Panc1 (cell line): ENCODE results near the gene MGAT5. TPM values are rescaled to one million over a fixed set of nuclear protein-coding genes. Genes with fewer than 3 reads are reported as not detected.

Experiments
- ATAC-seq: fragments of 200-7000 bp; cut with Tn5 transposase; 2 replicates; pipeline ENCODE4 v1.9.1; 2020; ENCODE audit warnings: mild to moderate bottlenecking, moderate library complexity
- BruUV-seq: library from RNA; stranded (reverse); fragments of 400-500 nt; replicated peaks from 2 replicates; lab custom pipeline; 2021; lab: Mats Ljungman, UMichigan
- CTCF ChIA-PET: fragments of 300-600 bp; sonication (Branson Sonifier 250); formaldehyde crosslinking; loops from one replicate; lab custom pipeline; 2022; ENCODE audit warnings: antibody characterized with exemption; lab: Charles Lee
- POLR2A ChIA-PET: fragments of 300-600 bp; sonication (Branson Sonifier 250); formaldehyde crosslinking; loops from one replicate; lab custom pipeline; 2022; ENCODE audit warnings: antibody characterized with exemption; lab: Charles Lee
- DNase-seq: peaks from one replicate; pipeline ENCODE4 v3.0.0-alpha.2; 2010; ENCODE audit warnings: low read depth, low spot score
- H3K27ac ChIP-seq: 2 replicates; pipeline ENCODE4 v1.5.1; 2011; ENCODE audit warnings: mild to moderate bottlenecking, low read length, inconsistent platforms
- H3K27me3 ChIP-seq: fragments of 200-500 bp; sonication (Bioruptor generic); 2 replicates; pipeline ENCODE4 v1.6.0; 2014; ENCODE audit warnings: low read length, inconsistent platforms; ENCODE audit not compliant: control insufficient read depth, insufficient read depth
- H3K36me3 ChIP-seq: fragments of 200-500 bp; sonication (Bioruptor generic); 2 replicates; pipeline ENCODE4 v1.5.1; 2014; ENCODE audit warnings: inconsistent platforms, mild to moderate bottlenecking, low read length, moderate library complexity; ENCODE audit not compliant: control insufficient read depth, insufficient read depth
- H3K4me1 ChIP-seq: 2 replicates; pipeline ENCODE4 v1.5.1; 2011; ENCODE audit warnings: inconsistent platforms, mild to moderate bottlenecking, low read length, moderate library complexity; ENCODE audit not compliant: control insufficient read depth, insufficient read depth
- H3K4me3 ChIP-seq, 2 experiments: 2 replicates each; pipeline ENCODE4 v1.5.1; 2011 to 2012; ENCODE audit warnings: low read depth in 2 of 2, low read length in 2 of 2, mild to moderate bottlenecking in 2 of 2, inconsistent platforms in 1 of 2, moderate library complexity in 1 of 2
- H3K9me3 ChIP-seq: fragments of 200-500 bp; sonication (Bioruptor generic); 2 replicates; pipeline ENCODE4 v1.5.1; 2014; ENCODE audit warnings: low read depth, mild to moderate bottlenecking, inconsistent platforms, low read length, moderate library complexity; ENCODE audit not compliant: control insufficient read depth, insufficient read depth
- POLR2AphosphoS5 ChIP-seq: IDR thresholded peaks from 2 replicates; pipeline ENCODE4 v1.6.1; 2012; ENCODE audit warnings: mild to moderate bottlenecking, low read depth, low read length, moderate library complexity
- SIN3A ChIP-seq: IDR thresholded peaks from 2 replicates; pipeline ENCODE4 v1.6.1; 2012; ENCODE audit warnings: low read depth, mild to moderate bottlenecking, low read length, moderate library complexity, borderline replicate concordance; ENCODE audit not compliant: insufficient read depth
- TCF7L2 ChIP-seq: IDR thresholded peaks from 2 replicates; pipeline ENCODE4 v1.6.1; 2011; ENCODE audit warnings: mild to moderate bottlenecking, low read depth, low read length, inconsistent platforms
- in situ Hi-C: cut with HindIII; loops from 2 replicates; pipeline ENCODE4 v1.10.0; 2016; ENCODE audit warnings: low sequenced_read_pairs, low pct_unique_long_range_greater_than_20kb
- intact Hi-C: fragments of 100-400 bp; cut with micrococcal nuclease; formaldehyde crosslinking; loops from one replicate; pipeline ENCODE4 v1.10.0; 2022; ENCODE audit not compliant: unreplicated experiment
- total RNA-seq: library from RNA; stranded (reverse); gene quantifications from one replicate; pipeline ENCODE4 v1.2.1, GENCODE V29; 2021; ENCODE audit not compliant: unreplicated experiment
- TF ChIP-seq, protein P1 (sequence below), 2 experiments: IDR thresholded peaks; 2 replicates each; pipeline ENCODE4 v1.6.1; 2011 to 2012; ENCODE audit warnings: low read depth in 2 of 2, control low read depth in 1 of 2, low read length in 1 of 2, mild to moderate bottlenecking in 1 of 2, moderate library complexity in 1 of 2; ENCODE audit not compliant: insufficient read depth in 1 of 2
- TF ChIP-seq, protein P2 (sequence below): fragments of 450-650 bp; IDR thresholded peaks from 2 replicates; pipeline ENCODE4 v1.5.1; 2017; ENCODE audit warnings: mild to moderate bottlenecking

The MGAT5 gene
- total RNA-seq, 1 experiment from 2014 or later = 22.1 TPM

DNA sequence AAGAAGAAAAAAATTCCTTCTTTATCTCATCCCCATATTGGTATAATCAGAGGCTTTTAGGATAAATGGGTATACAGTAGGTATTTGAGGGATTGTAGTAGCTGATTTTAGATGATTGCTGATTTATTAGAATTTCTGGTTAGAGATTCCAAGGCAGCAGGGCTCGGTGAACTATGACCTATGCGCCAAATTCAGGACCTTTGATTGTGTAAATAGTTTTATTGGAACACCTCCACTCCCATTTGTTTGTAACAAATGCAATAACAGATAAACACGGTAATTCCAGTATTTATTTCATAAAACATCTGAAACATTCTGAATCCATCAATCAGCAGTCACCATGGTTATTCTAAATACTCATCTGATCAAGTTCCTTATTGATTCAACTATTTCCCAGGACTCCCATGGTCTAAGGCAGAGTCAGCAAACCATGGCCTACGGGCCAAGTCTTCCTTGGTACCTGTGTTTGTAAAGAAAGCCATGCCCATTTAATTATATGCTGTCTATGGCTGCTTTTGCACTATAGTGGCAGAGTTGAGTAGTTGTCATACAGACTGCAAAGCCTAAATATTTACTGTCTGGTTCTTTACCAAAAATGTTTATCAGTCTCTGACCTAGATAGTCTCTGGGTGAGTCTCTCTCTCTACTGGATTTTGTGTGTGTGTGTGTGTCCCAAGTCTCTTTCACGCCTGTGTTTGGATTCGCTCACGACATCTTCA, 4.3 kb downstream of the MGAT5 start:
- no peak overlapping the region for H3K4me3 ChIP-seq
- TF ChIP-seq SIN3A = no peak
- TF ChIP-seq POLR2AphosphoS5 = no peak
- TF ChIP-seq, protein P1, sequence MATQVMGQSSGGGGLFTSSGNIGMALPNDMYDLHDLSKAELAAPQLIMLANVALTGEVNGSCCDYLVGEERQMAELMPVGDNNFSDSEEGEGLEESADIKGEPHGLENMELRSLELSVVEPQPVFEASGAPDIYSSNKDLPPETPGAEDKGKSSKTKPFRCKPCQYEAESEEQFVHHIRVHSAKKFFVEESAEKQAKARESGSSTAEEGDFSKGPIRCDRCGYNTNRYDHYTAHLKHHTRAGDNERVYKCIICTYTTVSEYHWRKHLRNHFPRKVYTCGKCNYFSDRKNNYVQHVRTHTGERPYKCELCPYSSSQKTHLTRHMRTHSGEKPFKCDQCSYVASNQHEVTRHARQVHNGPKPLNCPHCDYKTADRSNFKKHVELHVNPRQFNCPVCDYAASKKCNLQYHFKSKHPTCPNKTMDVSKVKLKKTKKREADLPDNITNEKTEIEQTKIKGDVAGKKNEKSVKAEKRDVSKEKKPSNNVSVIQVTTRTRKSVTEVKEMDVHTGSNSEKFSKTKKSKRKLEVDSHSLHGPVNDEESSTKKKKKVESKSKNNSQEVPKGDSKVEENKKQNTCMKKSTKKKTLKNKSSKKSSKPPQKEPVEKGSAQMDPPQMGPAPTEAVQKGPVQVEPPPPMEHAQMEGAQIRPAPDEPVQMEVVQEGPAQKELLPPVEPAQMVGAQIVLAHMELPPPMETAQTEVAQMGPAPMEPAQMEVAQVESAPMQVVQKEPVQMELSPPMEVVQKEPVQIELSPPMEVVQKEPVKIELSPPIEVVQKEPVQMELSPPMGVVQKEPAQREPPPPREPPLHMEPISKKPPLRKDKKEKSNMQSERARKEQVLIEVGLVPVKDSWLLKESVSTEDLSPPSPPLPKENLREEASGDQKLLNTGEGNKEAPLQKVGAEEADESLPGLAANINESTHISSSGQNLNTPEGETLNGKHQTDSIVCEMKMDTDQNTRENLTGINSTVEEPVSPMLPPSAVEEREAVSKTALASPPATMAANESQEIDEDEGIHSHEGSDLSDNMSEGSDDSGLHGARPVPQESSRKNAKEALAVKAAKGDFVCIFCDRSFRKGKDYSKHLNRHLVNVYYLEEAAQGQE (IDR thresholded peaks at IDR 0.05; ENCODE audit: insufficient read depth in 1 of 2, low read depth in 2 of 2, low read length in 1 of 2) = no peak
- TF ChIP-seq TCF7L2 = no peak
- TF ChIP-seq, protein P2, sequence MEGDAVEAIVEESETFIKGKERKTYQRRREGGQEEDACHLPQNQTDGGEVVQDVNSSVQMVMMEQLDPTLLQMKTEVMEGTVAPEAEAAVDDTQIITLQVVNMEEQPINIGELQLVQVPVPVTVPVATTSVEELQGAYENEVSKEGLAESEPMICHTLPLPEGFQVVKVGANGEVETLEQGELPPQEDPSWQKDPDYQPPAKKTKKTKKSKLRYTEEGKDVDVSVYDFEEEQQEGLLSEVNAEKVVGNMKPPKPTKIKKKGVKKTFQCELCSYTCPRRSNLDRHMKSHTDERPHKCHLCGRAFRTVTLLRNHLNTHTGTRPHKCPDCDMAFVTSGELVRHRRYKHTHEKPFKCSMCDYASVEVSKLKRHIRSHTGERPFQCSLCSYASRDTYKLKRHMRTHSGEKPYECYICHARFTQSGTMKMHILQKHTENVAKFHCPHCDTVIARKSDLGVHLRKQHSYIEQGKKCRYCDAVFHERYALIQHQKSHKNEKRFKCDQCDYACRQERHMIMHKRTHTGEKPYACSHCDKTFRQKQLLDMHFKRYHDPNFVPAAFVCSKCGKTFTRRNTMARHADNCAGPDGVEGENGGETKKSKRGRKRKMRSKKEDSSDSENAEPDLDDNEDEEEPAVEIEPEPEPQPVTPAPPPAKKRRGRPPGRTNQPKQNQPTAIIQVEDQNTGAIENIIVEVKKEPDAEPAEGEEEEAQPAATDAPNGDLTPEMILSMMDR = no peak
- ATAC-seq (no peak), DNase-seq (no peak)
- intact Hi-C loops (no loop called here), in situ Hi-C loops (no loop called here)
- no peaks in the 10 kb centered on the region for H3K36me3 ChIP-seq
- ChIA-PET CTCF (no interaction called here), POLR2A (no interaction called here)
- no peaks in the 10 kb centered on the region for H3K27me3 ChIP-seq
- H3K9me3 ChIP-seq = no peaks in the 10 kb centered on the region
- no TSS peak for BruUV-seq
- no peak overlapping the region for H3K27ac ChIP-seq
- H3K4me1 ChIP-seq = no peaks in the 10 kb centered on the region

DNA sequence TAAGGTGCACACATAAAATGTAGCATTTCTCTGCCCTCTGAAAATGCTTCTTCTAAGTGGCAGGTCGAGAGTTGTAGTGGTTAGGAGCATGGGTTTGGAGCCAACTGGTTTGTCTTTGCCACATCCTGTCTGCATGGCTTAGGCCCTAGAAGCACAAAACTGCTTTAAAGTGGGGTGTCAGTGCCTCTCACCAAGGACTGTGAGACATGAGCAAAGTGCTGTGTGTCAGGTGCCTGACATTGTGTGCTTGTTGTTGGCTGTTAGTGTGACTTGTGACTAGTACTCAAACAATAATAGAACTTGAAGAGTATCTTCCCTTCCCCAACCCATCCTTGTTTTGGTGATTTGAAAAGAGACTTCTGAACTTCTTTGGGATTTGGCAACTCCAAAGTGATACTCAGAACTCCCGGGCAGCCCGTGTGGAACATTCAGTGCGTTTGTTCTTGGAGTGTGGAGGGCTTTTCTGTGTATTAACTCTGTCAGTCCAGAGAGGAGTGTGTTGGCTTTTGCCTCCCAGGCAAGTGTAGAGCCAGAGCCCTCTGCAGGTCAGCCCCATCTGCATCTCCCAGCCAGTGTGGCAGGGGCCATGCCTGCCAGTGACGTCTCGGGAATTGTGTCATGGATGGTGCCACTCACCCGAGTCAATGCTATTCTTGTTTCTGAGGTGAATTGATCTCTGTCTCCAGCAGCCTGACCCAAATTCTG, 5.0 kb downstream of the MGAT5 start:
- POLR2A ChIA-PET = no interaction called here
- CTCF ChIA-PET = no interaction called here
- TF ChIP-seq POLR2AphosphoS5 (no peak), SIN3A (no peak), TCF7L2 (no peak)
- TF ChIP-seq, protein P1 (IDR thresholded peaks at IDR 0.05; ENCODE audit: insufficient read depth in 1 of 2, low read depth in 2 of 2, low read length in 1 of 2) = no peak
- TF ChIP-seq, protein P2 = no peak
- Histone ChIP-seq H3K4me1 (no peaks in the 10 kb centered on the region), H3K27me3 (no peaks in the 10 kb centered on the region), H3K4me3 (no peak overlapping the region), H3K27ac (no peak overlapping the region), H3K36me3 (no peaks in the 10 kb centered on the region), H3K9me3 (no peaks in the 10 kb centered on the region)
- BruUV-seq = no TSS peak
- intact Hi-C loops (no loop called here), in situ Hi-C loops (no loop called here)
- ATAC-seq = no peak
- DNase-seq = no peak
